SIG-M5 treated with dmso at 0.1 percent for 504 hours (cell line): ENCODE measurements around the gene OR1J1.

Experiments
- DNase-seq: peaks from one replicate; lab custom pipeline; 2025; ENCODE audit not compliant: unreplicated experiment; lab: John Stamatoyannopoulos, UW

Gene OR1J1, protein sequence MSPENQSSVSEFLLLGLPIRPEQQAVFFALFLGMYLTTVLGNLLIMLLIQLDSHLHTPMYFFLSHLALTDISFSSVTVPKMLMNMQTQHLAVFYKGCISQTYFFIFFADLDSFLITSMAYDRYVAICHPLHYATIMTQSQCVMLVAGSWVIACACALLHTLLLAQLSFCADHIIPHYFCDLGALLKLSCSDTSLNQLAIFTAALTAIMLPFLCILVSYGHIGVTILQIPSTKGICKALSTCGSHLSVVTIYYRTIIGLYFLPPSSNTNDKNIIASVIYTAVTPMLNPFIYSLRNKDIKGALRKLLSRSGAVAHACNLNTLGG

DNA sequence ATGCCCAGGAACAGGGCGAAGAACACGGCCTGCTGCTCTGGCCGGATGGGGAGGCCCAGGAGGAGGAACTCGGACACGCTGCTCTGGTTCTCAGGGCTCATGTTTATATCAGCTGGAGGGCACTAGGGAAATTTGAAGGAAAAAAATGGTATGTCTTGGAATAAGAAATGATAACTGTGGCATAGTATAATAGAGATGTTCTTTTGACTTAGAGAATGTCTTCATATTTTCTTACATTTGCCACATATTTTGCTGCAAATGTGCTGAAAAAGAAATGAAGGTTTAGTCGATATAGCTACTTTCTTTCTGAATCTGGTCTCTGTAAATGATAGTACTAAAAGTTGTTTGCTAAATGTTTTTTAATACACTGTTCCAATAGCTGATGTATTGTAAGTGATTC lies at the start of gene OR1J1:
TSS of gene OR1J1 (minus strand) at position 101 of the 400 bp plus-strand sequence. CDS start at position 101, 0 bp downstream.
- DNase-seq = no peak

DNA sequence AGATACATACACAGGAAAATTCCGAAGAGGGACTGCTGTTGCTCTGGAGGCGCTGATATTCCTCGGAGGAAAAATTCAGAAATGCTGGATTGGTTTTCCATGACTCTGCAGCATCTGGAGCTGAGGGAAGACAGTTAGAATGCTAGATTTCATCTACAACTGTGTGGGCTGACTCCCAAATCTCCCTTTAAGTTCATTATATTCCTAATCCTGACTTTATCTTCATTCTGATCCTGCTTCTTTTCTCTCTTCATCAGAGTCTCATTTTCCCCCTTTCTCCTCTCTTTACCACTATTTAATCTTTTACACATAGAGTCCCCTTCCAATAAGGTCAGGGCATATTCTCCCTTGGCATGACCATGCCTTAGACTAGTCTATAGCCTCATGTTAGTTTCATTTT lies 49.5 kb upstream of the OR1J1 start, which contains the start of gene OR1N1:
TSS of gene OR1N1 (minus strand) at position 101 of the 400 bp plus-strand sequence. CDS start at position 101, 0 bp downstream.
- no peak for DNase-seq

DNA sequence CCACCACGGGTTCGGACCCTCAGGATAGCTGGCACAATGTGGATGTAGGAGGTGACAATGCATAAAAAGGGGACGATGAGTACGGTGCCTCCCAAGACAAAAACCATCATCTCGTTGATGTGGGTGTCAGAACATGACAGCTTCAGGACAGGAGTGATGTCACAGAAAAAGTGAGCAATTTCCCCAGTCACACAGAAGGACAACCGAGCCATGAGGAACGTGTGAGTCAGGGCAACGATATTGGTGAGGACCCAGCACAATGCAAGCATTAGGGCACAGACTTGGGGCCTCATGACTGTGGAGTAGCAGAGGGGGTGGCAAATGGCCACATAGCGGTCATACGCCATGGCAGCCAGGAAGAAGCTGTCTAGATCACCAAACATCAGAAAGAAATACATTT lies 48.9 kb upstream of the OR1J1 start:
- no peak for DNase-seq

DNA sequence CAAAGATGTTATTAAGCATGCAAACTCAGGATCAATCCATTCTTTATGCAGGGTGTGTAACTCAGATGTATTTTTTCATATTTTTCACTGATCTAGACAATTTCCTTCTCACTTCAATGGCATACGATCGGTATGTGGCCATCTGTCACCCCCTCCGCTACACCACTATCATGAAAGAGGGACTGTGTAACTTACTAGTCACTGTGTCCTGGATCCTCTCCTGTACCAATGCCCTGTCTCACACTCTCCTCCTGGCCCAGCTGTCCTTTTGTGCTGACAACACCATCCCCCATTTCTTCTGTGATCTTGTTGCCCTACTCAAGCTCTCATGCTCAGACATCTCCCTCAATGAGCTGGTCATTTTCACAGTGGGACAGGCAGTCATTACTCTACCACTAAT lies 41.6 kb upstream of the OR1J1 start:
- no peak for DNase-seq

DNA sequence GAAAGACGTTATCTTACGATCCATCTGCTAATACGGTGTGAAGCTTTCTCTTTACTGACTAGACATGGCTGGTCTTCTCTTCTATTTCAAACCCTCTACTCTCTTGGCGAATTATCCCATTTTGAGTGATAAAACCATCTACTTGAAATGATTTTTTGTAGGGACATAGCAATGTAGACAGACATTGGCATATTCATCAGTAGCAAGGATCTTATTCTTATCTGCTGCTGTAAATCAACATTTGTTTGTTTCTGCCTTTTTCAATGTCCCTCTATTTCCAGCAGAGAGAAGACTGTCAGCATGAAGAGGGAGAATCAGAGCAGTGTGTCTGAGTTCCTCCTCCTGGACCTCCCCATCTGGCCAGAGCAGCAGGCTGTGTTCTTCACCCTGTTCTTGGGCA lies 41.1 kb upstream of the OR1J1 start, which contains the start of gene OR1J4:
TSS of gene OR1J4 (plus strand) at position 301 of the 400 bp plus-strand sequence. CDS start at position 301, 0 bp downstream.
- DNase-seq = no peak

DNA sequence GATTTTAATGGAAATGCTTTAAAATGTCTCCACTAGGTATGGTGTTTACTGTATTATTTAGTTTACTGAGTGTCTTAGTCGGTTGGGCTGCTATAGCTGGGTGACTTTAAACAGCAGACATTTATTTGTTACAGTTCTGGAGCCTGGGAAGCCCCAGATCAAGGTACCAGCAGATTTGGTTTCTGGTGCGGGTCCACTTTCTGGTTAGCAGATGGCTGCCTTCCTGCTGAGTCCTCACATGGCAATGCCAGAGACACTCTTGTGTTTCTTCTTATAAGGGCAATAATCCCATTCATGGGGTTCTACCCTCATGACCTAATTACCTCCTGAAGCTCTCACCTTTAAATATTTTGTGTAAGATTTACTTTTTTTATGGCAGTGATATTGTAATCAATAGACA lies 40.5 kb upstream of the OR1J1 start:
- no peak for DNase-seq

DNA sequence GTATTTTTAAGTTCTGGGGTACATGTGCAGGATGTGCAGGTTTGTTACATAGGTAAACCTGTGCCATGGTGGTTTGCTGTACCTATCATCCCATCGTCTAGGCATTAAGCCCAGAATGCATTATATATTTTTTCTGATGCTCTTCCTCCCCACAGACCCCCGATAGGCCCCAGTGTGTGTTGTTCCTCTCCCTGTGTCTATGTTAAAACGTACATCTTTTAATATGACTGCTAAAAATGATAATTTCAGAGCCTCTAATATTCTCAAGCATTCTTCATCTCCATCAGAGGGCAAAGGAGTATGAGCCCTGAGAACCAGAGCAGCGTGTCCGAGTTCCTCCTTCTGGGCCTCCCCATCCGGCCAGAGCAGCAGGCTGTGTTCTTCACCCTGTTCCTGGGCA lies 32.8 kb upstream of the OR1J1 start, which contains the start of gene OR1J2:
TSS of gene OR1J2 (plus strand) at position 301 of the 400 bp plus-strand sequence. CDS start at position 301, 0 bp downstream.
- no peak for DNase-seq

DNA sequence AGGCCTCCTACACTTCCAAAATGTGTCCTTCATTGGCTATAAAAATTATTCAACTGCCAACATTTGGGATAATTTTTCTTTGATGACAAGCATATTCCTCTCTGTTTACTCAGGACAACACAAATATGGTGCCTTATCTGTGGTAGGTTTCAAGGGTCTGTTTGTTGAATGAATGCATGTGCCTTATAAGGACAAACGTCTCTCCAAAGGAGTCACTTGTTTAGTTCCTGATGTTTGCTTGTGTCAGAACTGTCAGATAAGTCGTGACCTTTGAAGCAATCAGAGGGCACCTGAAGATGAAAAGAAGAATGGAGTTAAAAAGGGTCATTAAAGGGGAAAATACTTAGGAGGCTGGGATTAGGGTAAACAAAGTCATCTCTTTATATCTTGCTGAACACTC lies 29.2 kb upstream of the OR1J1 start:
- DNase-seq = no peak

DNA sequence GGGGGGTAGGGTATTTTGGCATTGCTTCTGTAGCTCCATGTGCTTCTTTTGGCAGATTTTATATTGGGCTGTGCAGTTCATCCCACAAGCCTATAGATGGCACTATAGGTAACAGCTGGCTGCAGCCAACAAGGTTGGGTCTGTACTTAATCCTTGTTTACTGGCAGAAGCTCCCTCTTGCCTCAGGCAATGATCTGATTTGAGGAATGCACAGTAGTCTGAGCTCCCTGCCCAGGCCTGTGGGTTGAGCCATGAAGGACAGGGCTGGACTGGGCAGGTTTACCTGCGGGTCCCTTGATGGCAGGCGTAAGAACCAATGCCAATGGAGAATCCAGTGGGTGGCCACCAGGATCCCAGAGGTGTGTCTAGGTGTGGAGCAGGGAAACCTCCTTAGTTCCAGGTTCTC lies 21.2 kb upstream of the OR1J1 start:
- DNase-seq = peak; percentile 36

DNA sequence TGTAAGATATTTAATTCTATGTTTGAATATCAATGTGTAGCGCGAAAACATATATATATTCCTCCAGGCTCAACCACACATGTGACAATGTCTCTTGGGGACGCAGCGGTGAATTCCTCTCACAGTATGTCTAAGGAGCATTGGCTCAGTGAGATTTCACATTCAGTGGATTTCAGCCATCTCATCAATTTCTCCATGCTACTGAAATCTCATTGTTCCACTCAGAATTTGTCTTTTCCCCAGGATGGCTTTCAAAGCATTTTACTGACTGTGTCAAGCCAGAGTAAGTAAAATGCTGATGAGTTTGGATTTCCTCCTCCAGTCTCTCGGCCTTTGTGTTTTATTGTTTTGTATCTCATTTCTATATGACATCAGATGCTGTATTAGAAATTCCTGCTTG lies 1.3 kb upstream of the OR1J1 start:
- DNase-seq = no peak

DNA sequence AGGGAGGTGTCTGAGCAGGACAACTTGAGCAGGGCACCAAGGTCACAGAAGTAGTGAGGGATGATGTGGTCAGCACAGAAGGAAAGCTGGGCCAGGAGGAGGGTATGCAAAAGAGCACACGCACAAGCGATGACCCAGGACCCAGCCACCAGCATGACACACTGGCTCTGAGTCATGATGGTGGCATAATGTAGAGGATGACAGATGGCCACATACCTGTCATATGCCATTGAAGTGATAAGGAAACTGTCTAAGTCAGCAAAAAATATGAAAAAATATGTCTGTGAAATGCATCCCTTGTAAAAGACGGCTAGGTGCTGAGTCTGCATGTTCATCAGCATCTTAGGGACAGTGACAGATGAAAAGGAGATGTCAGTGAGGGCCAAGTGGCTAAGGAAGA lies 380 bp downstream of the OR1J1 start:
- no peak for DNase-seq

DNA sequence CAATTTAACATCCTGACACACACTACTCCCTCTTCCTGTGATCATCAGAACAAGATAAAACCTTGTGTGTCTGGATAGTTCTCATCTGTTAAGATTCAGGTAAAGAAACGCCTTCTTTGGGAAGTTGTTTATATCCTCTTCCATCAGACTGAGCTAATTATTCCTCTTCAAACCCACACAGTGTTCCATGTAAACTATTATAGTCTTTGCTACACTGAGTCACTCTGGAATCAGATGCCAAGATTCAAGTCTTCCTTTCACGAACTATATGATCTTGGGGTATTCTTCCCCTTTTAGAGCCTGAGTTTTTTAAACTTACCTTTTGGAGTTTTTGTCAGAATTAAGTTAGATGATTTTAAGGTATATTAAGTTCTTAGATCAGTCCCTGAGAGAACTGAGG lies 2.0 kb downstream of the OR1J1 start:
- DNase-seq = no peak

DNA sequence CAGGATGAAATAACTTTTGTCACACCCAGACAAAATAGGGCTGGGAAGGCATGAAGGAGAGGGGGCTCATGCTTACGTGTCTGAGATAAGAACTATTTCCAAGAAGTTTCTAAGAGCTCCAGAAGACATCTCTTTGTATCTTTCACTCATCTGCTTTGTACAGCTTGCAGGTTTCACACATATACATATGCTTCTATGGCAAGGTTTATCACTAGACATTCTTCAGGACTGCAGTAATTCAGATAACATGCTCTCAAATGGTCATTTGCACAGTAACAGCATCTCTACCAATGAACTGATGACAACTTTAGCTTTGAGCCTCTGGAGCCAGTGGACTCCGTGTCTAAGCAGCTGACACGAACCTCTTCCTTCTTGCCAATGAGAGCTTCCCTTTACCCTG lies 3.2 kb downstream of the OR1J1 start:
- no peak for DNase-seq

DNA sequence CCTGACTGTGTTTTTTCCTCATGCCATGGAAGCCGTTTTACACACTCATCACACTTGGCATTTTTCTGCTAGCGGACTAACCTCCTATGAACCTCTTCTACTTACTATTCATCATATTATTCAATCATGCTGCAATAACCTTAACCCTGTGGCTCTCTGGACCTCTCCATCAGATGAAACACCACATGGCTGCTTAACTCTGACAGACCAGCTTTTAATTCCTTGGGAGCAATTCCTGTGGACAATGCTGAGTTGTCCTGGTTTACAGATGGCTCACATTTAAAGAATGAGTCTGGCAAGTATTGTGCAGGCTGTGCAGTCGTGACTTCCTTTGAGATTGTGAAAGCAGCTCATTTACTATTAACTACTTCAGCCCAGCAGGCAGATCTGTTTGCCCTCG lies 9.0 kb downstream of the OR1J1 start:
- no peak for DNase-seq

DNA sequence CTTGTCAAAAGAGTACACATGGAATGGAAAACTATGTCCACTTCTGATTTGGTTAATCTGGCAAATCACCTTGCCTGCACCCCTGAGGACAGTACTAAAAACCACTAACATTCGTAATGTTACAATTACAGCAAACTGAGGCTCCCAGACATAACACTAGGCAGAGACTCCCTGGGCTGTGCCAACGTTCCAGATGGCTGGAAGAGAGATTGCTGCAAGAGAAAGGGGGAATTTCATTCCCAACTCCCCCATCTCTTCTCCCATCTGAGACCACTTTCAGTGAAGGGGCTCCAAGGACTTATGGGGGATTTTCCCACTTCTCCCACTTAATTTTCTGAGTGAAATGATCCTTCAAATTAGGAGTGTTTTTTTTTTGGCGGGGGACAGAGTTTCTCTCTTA lies 11.3 kb downstream of the OR1J1 start:
- DNase-seq = no peak

DNA sequence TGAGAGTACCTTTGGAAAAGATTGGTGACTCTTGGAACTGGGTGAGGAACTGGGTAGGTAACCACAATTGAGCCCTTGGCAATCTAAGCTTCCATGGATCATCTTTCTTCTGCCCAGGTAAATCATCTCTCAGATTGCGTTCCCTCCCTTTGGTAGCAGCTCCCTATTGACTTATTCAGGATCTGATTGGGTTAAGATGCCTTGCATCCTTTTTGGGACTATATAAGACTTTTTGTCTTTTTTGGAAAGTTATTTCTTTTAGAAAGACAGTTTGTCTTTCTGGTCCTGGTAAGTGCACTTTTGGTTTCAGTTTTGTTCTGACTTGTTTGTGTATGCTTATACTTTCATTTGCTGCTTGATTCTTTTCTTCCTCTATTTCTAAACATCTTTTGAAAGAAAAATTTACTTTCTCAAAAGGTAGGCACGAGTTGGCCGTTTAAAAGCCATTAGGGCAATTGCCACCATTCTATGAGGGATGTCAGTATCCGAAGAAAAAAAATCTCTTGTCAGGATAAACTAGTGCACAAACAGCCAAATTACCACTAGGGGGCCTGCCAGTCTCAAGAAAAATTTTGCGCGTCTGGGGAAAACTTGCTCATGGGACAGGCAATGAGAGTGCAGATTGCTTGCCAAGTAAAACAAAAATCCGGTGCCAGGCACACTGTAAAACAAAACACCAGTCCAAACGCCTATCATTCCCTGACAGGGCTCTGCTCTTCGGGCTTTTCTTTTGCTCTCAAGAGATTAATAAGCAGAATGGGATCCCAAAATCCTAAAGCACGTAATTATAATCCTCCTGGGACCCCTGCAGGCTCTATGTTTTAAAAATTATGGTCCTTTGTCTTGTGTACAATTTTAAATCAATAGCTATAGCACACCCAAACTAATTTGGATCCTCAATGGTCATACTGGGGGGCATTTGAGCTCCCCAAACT lies 12.8 kb downstream of the OR1J1 start:
- peak; percentile 83 for DNase-seq

DNA sequence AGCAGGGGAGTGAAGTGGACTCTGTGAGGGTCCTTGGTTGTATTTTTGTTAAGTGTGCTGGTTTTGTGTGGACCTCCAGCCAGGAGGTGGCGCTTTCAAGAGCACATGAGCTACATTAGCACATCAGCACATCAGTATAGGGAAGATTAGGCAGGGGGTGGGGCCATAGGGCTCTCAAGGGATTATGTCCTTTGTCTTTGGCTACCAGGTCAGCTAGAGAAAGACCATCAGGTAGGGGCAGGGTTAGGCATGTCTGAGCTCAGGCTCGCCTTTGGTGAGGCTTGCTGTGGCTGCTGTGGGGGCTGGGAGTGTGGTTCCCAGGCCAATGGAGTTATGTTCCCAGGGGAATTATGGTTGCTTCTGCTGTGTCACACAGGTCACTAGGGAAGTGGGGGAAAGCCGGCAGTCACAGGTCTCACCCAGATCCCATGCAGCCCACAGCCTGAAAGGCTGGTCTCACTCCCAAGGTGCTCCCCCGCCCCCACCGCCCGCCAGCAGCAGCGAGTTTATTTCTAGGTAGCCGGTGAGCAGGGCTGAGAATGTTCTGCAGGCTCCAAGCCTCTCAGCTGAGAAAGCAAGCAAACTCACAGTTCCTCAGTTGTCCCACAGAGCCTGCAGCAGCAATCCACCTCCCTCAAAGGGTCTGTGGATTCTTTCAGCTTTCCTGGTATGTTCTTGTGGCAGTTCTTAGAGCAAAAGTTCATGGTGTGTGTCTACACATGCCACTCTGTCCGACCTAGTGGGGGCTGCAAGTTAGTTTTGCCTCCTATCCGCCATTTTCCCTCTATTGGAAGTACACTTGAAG lies 13.7 kb downstream of the OR1J1 start:
- no peak for DNase-seq

DNA sequence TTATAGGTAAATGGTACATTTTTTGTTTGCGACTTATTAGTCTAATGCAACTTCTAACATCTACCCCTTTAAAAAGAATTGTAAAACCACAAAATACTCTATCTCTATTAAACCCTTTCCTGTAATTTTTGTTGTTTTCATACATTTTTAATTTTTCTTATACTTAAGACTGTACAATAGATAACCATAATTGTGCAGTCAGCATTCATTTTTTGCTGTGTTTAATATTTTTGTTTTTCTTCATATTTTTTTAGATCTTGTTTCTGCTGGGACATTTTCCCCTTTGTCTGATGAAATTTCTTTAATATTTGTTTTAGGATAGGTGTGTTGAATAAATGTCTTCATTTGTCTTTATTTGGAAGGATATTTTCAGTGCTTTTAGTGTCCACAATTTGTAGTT lies 19.9 kb downstream of the OR1J1 start:
- no peak for DNase-seq

DNA sequence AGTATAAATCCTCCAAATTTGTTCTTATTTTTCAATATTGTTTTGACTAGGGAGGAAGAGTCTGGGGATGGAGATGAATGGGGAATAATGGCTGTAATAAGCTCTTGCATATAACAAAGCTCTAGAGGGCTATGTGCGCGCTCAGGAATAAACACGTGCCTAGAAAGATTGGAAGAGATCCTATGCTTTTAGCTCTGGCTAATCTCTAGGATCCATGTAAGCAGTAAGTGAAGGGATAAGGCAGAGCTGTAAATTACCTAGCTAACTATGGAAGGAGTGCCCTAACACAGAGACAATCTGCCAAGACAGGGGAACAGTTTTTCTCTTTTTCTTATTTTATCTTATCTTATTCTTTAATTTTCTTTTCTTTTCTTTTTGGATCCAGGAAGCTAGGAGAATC lies 21.6 kb downstream of the OR1J1 start:
- DNase-seq = no peak

DNA sequence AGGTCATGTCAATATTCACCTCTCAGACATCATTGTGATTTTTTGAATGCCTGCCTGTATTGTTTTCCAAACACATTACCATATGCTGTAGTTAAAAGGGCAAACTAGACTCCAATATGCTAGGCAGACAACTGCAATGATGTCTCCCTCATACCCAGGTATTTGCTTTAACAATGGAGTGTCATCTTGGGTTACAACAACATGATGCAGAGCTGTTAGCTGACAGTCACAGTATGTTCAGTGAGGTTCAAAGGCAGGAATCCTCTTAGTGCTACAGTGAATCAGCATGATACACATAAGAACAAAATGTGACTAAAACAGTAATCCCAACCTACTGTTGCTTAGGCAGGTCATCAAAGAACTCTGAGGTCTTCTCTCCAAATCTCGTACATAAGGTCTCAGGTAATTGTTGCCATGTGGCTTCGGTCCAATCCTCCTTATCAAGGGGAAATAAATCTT lies 24.0 kb downstream of the OR1J1 start:
- DNase-seq = no peak
